GM12891 (cell line): ENCODE data around the gene HEATR9.

Experiments
- POLR2A ChIP-seq: IDR thresholded peaks from 2 replicates; pipeline ENCODE4 v1.6.1; 2011; ENCODE audit warnings: low read depth, low read length, control low read depth
- POLR2AphosphoS5 ChIP-seq: IDR thresholded peaks from 2 replicates; pipeline ENCODE4 v1.6.1; 2011; ENCODE audit warnings: low read depth, low read length, control low read depth

GRCh38 chr17:35912339-35912912 lies 43.7 kb upstream of the HEATR9 start:
- TF ChIP-seq POLR2AphosphoS5 (no peak), POLR2A (no peak)
